IMR-90 (cell line): Measurements from ENCODE around the gene ALDH3B2. TPM values are rescaled to one million over a fixed set of nuclear protein-coding genes. Genes with fewer than 3 reads are reported as not detected.

Experiments
- ATAC-seq: fragments of 200-7000 bp; cut with Tn5 transposase; 2 replicates; pipeline ENCODE4 v1.9.1; 2020; ENCODE audit warnings: low read depth, mild to moderate bottlenecking, moderate library complexity
- BruUV-seq: library from RNA; stranded (reverse); fragments of 400-500 nt; replicated peaks from 2 replicates; lab custom pipeline; 2021; lab: Mats Ljungman, UMichigan
- CTCF ChIA-PET: fragments of 300-600 bp; formaldehyde crosslinking; extraction: SDS; loops from one replicate; lab custom pipeline; 2021; ENCODE audit warnings: antibody characterized with exemption; lab: Yijun Ruan, JAX
- POLR2A ChIA-PET: fragments of 300-600 bp; sonication (Branson Sonifier 250); formaldehyde crosslinking; loops from one replicate; lab custom pipeline; 2022; ENCODE audit warnings: antibody characterized with exemption; ENCODE audit not compliant: unreplicated experiment; lab: Charles Lee
- DNase-seq: peaks from one replicate; pipeline ENCODE4 v3.0.0; 2013
- H2AFZ ChIP-seq: replicated peaks from 2 replicates; pipeline ENCODE3; 2013; ENCODE audit warnings: low read length, mild to moderate bottlenecking; ENCODE audit not compliant: poor library complexity
- H2AK5ac ChIP-seq: 2 replicates; pipeline ENCODE4 v1.6.1; 2013; ENCODE audit warnings: low read depth, low read length, inconsistent platforms
- H2AK9ac ChIP-seq: replicated peaks from 2 replicates; pipeline ENCODE3; 2013; ENCODE audit warnings: mild to moderate bottlenecking, low read depth, low read length, moderate library complexity; ENCODE audit not compliant: poor library complexity
- H2BK120ac ChIP-seq: 2 replicates; pipeline ENCODE4 v1.6.1; 2013; ENCODE audit warnings: low read depth, low read length, inconsistent platforms
- H2BK15ac ChIP-seq: 3 replicates; pipeline ENCODE4 v1.6.1; 2013; ENCODE audit warnings: low read depth, low read length, inconsistent platforms
- H2BK20ac ChIP-seq: 2 replicates; pipeline ENCODE4 v1.6.1; 2013; ENCODE audit warnings: low read depth, mild to moderate bottlenecking, inconsistent platforms, low read length, moderate library complexity
- H2BK5ac ChIP-seq: 2 replicates; pipeline ENCODE4 v1.6.1; 2013; ENCODE audit warnings: mild to moderate bottlenecking, low read depth, low read length, inconsistent platforms; ENCODE audit not compliant: poor library complexity, severe bottlenecking
- H3K14ac ChIP-seq: replicated peaks from 2 replicates; pipeline ENCODE4 v1.6.1; 2013; ENCODE audit warnings: low read depth, low read length, inconsistent platforms
- H3K18ac ChIP-seq: 2 replicates; pipeline ENCODE4 v1.6.1; 2013; ENCODE audit warnings: low read depth, low read length, control low read depth
- H3K23ac ChIP-seq: 2 replicates; pipeline ENCODE4 v1.6.1; 2013; ENCODE audit warnings: low read depth, low read length, inconsistent platforms
- H3K27ac ChIP-seq: 2 replicates; pipeline ENCODE4 v1.5.1; 2013; ENCODE audit warnings: mild to moderate bottlenecking, control low read depth, low read length; ENCODE audit not compliant: insufficient read depth
- H3K27me3 ChIP-seq: 2 replicates; pipeline ENCODE4 v1.6.1; 2013; ENCODE audit warnings: low read length; ENCODE audit not compliant: control insufficient read depth, insufficient read depth
- H3K36me3 ChIP-seq: 2 replicates; pipeline ENCODE4 v1.6.1; 2013; ENCODE audit warnings: low read length, mixed read lengths; ENCODE audit not compliant: control insufficient read depth, insufficient read depth
- H3K4ac ChIP-seq: 2 replicates; pipeline ENCODE4 v1.6.1; 2013; ENCODE audit warnings: low read depth, low read length, inconsistent platforms
- H3K4me1 ChIP-seq: 2 replicates; pipeline ENCODE4 v1.6.1; 2013; ENCODE audit warnings: low read length, mixed read lengths; ENCODE audit not compliant: control insufficient read depth, insufficient read depth
- H3K4me2 ChIP-seq: 2 replicates; pipeline ENCODE4 v1.6.1; 2013; ENCODE audit warnings: low read depth, mild to moderate bottlenecking, control low read depth, low read length, moderate library complexity
- H3K4me3 ChIP-seq: 2 replicates; pipeline ENCODE4 v1.5.1; 2013; ENCODE audit warnings: low read depth, mild to moderate bottlenecking, control low read depth, low read length, moderate library complexity; ENCODE audit not compliant: insufficient read depth
- H3K56ac ChIP-seq: 2 replicates; pipeline ENCODE4 v1.6.1; 2013; ENCODE audit warnings: low read length, inconsistent platforms; ENCODE audit not compliant: insufficient read depth; ENCODE audit errors: extremely low read depth
- H3K79me1 ChIP-seq, 2 experiments: 2 replicates each; pipeline ENCODE4 v1.6.1; 2013; ENCODE audit warnings: low read length in 2 of 2, inconsistent platforms in 1 of 2, low read depth in 1 of 2
- H3K9ac ChIP-seq: 2 replicates; pipeline ENCODE4 v1.6.1; 2013; ENCODE audit warnings: low read depth, low read length, control low read depth
- H3K9me1 ChIP-seq: 2 replicates; pipeline ENCODE4 v1.6.1; 2013; ENCODE audit warnings: low read length, inconsistent platforms; ENCODE audit not compliant: insufficient read depth
- H3K9me3 ChIP-seq: 2 replicates; pipeline ENCODE4 v1.6.1; 2013; ENCODE audit warnings: low read length; ENCODE audit not compliant: control insufficient read depth, insufficient read depth
- H4K20me1 ChIP-seq: 2 replicates; pipeline ENCODE4 v1.6.1; 2013; ENCODE audit warnings: low read length, inconsistent platforms; ENCODE audit not compliant: insufficient read depth
- H4K5ac ChIP-seq: 2 replicates; pipeline ENCODE4 v1.6.1; 2013; ENCODE audit warnings: mild to moderate bottlenecking, low read depth, low read length, control low read depth
- H4K8ac ChIP-seq, 2 experiments: 2 replicates each; pipeline ENCODE4 v1.6.1; 2013; ENCODE audit warnings: low read depth in 2 of 2, low read length in 2 of 2, control low read depth in 1 of 2, inconsistent platforms in 1 of 2
- H4K91ac ChIP-seq: 2 replicates; pipeline ENCODE4 v1.6.1; 2013; ENCODE audit warnings: low read depth, low read length, inconsistent platforms; ENCODE audit not compliant: insufficient read depth
- BHLHE40 ChIP-seq: fragments of 150-350 bp; IDR thresholded peaks from 2 replicates; pipeline ENCODE4 v1.6.1; 2016; ENCODE audit warnings: mild to moderate bottlenecking, low read depth, low read length
- CEBPB ChIP-seq: IDR thresholded peaks from 2 replicates; pipeline ENCODE4 v1.6.1; 2012; ENCODE audit warnings: low read depth, low read length, improper control_type of control experiment
- CHD1 ChIP-seq: IDR thresholded peaks from 2 replicates; pipeline ENCODE4 v1.6.1; 2012; ENCODE audit warnings: low read depth, low read length, improper control_type of control experiment
- FOS ChIP-seq: fragments of 150-350 bp; IDR thresholded peaks from 2 replicates; pipeline ENCODE4 v1.6.1; 2016; ENCODE audit warnings: low read depth, low read length
- MAFK ChIP-seq: IDR thresholded peaks from 2 replicates; pipeline ENCODE4 v1.6.1; 2012; ENCODE audit warnings: low read depth, low read length, improper control_type of control experiment
- MAZ ChIP-seq: IDR thresholded peaks from 2 replicates; pipeline ENCODE4 v1.6.1; 2012; ENCODE audit warnings: low read depth, mild to moderate bottlenecking, low read length, improper control_type of control experiment, moderate library complexity, borderline replicate concordance
- MXI1 ChIP-seq: IDR thresholded peaks from 2 replicates; pipeline ENCODE4 v1.6.1; 2012; ENCODE audit warnings: low read depth, mild to moderate bottlenecking, low read length, moderate library complexity, borderline replicate concordance
- NFE2L2 ChIP-seq: fragments of 150-350 bp; IDR thresholded peaks from 2 replicates; pipeline ENCODE4 v1.6.1; 2016; ENCODE audit warnings: low read depth, mild to moderate bottlenecking, low read length
- POLR2A ChIP-seq: IDR thresholded peaks from 2 replicates; pipeline ENCODE4 v1.6.1; 2012; ENCODE audit warnings: mild to moderate bottlenecking, low read depth, low read length
- RAD21 ChIP-seq: IDR thresholded peaks from 2 replicates; pipeline ENCODE4 v1.6.1; 2012; ENCODE audit warnings: low read length, improper control_type of control experiment
- RCOR1 ChIP-seq: IDR thresholded peaks from 2 replicates; pipeline ENCODE4 v1.6.1; 2012; ENCODE audit warnings: mild to moderate bottlenecking, low read length, improper control_type of control experiment; ENCODE audit not compliant: insufficient replicate concordance
- RFX5 ChIP-seq: IDR thresholded peaks from 2 replicates; pipeline ENCODE4 v1.8.0; 2012; ENCODE audit warnings: low read depth, mild to moderate bottlenecking, low read length, moderate library complexity
- SMC3 ChIP-seq: fragments of 150-350 bp; IDR thresholded peaks from 2 replicates; pipeline ENCODE4 v1.6.1; 2016; ENCODE audit warnings: low read depth, mild to moderate bottlenecking, antibody characterized with exemption, low read length, moderate library complexity
- WGBS, 2 experiments: methylation state at CpG; one replicate each; pipeline versions ENCODE4 v1.1.5 to v1.1.7; 2013; ENCODE audit warnings: missing lambda C conversion rate in 2 of 2; ENCODE audit not compliant: insufficient read length in 1 of 2; ENCODE audit errors: extremely low coverage in 2 of 2; 5-methylcytosine and 5-hydroxymethylcytosine counted together
- dilution Hi-C: fragments of 300-500 bp; cut with HindIII; formaldehyde crosslinking; loops from one replicate; pipeline ENCODE4 v1.14.3; 2018; ENCODE audit warnings: low sequenced_read_pairs; ENCODE audit not compliant: unreplicated experiment
- in situ Hi-C: fragments of 300-500 bp; cut with MboI; formaldehyde crosslinking; loops from 3 replicates; pipeline ENCODE4 v1.14.3; 2019; ENCODE audit warnings: low sequenced_read_pairs, inconsistent platforms, mixed read lengths
- intact Hi-C: fragments of 100-400 bp; cut with micrococcal nuclease; formaldehyde crosslinking; loops from 2 replicates; pipeline ENCODE4 v1.10.0; 2022
- polyA plus RNA-seq, 3 experiments: library from polyadenylated mRNA; depleted of rRNA; stranded (reverse); fragments of >200 nt; gene quantifications; 2 replicates each; pipeline ENCODE4 v1.2.3, GENCODE V29; 2012; ENCODE audit warnings: low replicate concordance in 1 of 3
- total RNA-seq: library from RNA; depleted of rRNA; stranded (reverse); fragments of >200 nt; gene quantifications from 2 replicates; pipeline ENCODE4 v1.2.3, GENCODE V29; 2012
- TF ChIP-seq, protein P1 (sequence below): conservative IDR thresholded peaks from 2 replicates; pipeline ENCODE4 v1.5.1; 2012; ENCODE audit warnings: mild to moderate bottlenecking, low read depth, low read length, improper control_type of control experiment
- TF ChIP-seq, protein P2 (sequence below): fragments of 150-350 bp; IDR thresholded peaks from 2 replicates; pipeline ENCODE4 v1.6.1; 2017; ENCODE audit warnings: mild to moderate bottlenecking, antibody characterized with exemption, low read length, low read depth
- TF ChIP-seq, protein P3 (sequence below): fragments of 150-350 bp; IDR thresholded peaks from 2 replicates; pipeline ENCODE4 v1.6.1; 2016; ENCODE audit warnings: low read depth, mild to moderate bottlenecking, low read length, moderate library complexity, borderline replicate concordance

Gene ALDH3B2
- total and polyA plus RNA-seq, 2 of the 4 experiments (the other 2 are of a cell fraction), result not detected

DNA sequence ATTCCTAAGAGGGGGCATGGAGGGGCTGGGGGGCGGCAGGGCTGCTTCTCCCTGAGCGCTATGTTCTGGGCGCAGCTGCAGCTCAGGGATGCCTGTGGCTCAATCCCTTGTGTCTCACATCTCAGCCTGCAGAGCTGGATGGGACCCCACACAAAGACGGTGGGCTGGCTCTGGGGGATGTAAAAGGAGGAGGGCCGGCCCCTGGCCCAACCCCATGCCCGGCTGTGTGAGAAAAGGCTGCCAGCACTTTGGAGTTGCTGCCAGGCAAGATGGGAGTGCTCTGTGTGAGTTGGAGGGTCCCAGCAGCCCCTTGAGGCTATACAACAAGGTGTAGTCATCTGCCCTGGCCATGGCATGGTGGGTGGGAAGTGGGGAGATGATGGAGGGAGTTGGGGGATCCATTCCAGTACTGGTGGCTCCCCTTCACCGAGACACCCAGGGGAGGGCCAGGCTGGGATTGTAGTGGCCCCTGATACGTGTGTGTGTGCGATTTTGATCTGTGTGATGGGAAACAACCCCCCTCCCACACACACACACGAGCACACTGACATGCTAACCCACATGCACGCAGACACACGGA lies 33.6 kb downstream of the ALDH3B2 start:
- Histone ChIP-seq H3K23ac (no peak overlapping the region), H3K14ac (no peak overlapping the region), H3K18ac (no peak overlapping the region), H2BK120ac (no peak overlapping the region), H2BK20ac (no peak overlapping the region), H3K27me3 (peaks cover 12% of the 10 kb centered on the region; the same call in 1 of the 2 replicates), H2AK5ac (no peak overlapping the region), H3K4me2 (no peak overlapping the region), H4K91ac (no peak overlapping the region), H3K4me3 (no peak overlapping the region), H3K27ac (no peak overlapping the region), H3K4ac (no peak overlapping the region), H3K79me1 (no peaks in the 10 kb centered on the region), H3K4me1 (no peaks in the 10 kb centered on the region), H2AK9ac (no peak overlapping the region), H3K36me3 (no peaks in the 10 kb centered on the region), H3K9ac (no peak overlapping the region), H3K9me3 (no peaks in the 10 kb centered on the region; the same call in 1 of the 2 replicates), H2BK5ac (no peak overlapping the region), H4K5ac (no peak overlapping the region), H2AFZ (no peak overlapping the region), H2BK15ac (no peak overlapping the region), H3K56ac (no peak overlapping the region), H4K8ac (no peak overlapping the region), H4K20me1 (no peaks in the 10 kb centered on the region), H3K9me1 (no peaks in the 10 kb centered on the region)
- ATAC-seq (no peak), DNase-seq (no peak)
- ChIA-PET POLR2A (no interaction called here), CTCF (no interaction called here)
- in situ Hi-C loops, result no loop called here
- TF ChIP-seq SMC3 (no peak), MXI1 (no peak), BHLHE40 (no peak), CHD1 (no peak), RFX5 (no peak), RAD21 (no peak), POLR2A (no peak), NFE2L2 (no peak), MAFK (no peak), FOS (no peak), MAZ (no peak), CEBPB (no peak), RCOR1 (no peak)
- TF ChIP-seq, protein P1, sequence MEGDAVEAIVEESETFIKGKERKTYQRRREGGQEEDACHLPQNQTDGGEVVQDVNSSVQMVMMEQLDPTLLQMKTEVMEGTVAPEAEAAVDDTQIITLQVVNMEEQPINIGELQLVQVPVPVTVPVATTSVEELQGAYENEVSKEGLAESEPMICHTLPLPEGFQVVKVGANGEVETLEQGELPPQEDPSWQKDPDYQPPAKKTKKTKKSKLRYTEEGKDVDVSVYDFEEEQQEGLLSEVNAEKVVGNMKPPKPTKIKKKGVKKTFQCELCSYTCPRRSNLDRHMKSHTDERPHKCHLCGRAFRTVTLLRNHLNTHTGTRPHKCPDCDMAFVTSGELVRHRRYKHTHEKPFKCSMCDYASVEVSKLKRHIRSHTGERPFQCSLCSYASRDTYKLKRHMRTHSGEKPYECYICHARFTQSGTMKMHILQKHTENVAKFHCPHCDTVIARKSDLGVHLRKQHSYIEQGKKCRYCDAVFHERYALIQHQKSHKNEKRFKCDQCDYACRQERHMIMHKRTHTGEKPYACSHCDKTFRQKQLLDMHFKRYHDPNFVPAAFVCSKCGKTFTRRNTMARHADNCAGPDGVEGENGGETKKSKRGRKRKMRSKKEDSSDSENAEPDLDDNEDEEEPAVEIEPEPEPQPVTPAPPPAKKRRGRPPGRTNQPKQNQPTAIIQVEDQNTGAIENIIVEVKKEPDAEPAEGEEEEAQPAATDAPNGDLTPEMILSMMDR, result no peak
- TF ChIP-seq, protein P2, sequence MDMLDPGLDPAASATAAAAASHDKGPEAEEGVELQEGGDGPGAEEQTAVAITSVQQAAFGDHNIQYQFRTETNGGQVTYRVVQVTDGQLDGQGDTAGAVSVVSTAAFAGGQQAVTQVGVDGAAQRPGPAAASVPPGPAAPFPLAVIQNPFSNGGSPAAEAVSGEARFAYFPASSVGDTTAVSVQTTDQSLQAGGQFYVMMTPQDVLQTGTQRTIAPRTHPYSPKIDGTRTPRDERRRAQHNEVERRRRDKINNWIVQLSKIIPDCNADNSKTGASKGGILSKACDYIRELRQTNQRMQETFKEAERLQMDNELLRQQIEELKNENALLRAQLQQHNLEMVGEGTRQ, result no peak
- TF ChIP-seq, protein P3, sequence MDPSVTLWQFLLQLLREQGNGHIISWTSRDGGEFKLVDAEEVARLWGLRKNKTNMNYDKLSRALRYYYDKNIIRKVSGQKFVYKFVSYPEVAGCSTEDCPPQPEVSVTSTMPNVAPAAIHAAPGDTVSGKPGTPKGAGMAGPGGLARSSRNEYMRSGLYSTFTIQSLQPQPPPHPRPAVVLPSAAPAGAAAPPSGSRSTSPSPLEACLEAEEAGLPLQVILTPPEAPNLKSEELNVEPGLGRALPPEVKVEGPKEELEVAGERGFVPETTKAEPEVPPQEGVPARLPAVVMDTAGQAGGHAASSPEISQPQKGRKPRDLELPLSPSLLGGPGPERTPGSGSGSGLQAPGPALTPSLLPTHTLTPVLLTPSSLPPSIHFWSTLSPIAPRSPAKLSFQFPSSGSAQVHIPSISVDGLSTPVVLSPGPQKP, result no peak
- no TSS peak for BruUV-seq
- dilution Hi-C loops, result no loop called here
- 8% methylated on average over 2 of the region's 12 CpGs; no CpG with 5 or more reads in 1 of the 2 experiments for WGBS, 2 experiments
- intact Hi-C loops, result loop anchor here (1.0 to 10.0 kb wide), 2 partner anchors 18 to 154 kb away; no protein-coding TSS in a partner anchor
